Activated CD4-positive, alpha-beta T cell treated with anti-CD3 and anti-CD28 coated beads for 1 hour (primary cell): ENCODE measurements around the gene CCN2.

ENCODE experiments used
- DNase-seq: peaks from one replicate; pipeline ENCODE4 v3.0.0-alpha.2; 2020

Gene CCN2, protein sequence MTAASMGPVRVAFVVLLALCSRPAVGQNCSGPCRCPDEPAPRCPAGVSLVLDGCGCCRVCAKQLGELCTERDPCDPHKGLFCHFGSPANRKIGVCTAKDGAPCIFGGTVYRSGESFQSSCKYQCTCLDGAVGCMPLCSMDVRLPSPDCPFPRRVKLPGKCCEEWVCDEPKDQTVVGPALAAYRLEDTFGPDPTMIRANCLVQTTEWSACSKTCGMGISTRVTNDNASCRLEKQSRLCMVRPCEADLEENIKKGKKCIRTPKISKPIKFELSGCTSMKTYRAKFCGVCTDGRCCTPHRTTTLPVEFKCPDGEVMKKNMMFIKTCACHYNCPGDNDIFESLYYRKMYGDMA

DNA sequence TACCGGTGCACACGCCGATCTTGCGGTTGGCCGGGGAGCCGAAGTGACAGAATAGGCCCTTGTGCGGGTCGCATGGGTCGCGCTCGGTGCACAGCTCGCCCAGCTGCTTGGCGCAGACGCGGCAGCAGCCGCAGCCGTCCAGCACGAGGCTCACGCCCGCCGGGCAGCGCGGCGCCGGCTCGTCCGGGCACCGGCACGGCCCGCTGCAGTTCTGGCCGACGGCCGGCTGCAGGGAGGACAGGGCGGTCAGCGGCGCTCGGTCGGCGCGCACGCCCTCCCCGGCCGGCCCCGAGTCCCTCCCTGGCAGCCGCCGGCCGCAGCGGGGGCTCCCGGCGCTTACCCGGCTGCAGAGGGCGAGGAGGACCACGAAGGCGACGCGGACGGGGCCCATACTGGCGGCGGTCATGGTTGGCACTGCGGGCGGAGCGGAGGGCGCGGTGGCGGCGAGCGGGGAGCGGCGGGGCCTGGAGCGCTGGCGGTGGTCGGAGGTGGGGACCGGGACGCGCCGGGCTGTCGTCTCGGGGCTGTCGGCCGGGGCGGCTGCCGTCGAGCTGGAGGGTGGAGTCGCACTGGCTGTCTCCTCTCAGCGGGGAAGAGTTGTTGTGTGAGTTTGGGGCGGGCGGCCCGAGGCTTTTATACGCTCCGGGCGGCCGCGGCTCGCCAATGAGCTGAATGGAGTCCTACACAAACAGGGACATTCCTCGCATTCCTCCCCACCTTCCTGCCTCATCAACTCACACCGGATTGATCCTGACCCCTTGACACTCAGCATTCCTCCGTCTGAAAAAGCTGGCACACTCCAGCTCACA lies at the start of gene CCN2:
Gene CCN2, minus strand, starts transcription at position 606 of the 809 bp plus-strand sequence. Its CDS starts 200 bp downstream, at position 406.
- no peak for DNase-seq

DNA sequence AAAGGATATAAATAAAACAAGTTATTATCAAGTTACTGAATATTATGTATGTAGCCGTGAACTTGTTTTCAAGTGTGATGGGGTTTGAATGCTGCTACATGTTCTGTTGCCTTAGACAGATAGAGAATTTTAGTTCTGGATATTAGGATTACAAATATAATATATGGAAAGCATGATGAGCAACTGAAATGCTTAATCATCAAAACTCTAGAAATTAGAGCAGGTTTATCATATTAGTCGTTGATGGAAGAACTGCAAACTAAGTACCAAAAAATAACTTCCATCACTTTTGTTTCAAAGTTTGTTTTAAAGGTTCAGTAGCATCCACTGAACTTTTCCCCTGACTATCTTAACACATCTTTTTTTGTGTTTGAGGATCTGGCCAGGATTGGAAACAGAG lies 49.1 kb upstream of the CCN2 start:
- DNase-seq = no peak

DNA sequence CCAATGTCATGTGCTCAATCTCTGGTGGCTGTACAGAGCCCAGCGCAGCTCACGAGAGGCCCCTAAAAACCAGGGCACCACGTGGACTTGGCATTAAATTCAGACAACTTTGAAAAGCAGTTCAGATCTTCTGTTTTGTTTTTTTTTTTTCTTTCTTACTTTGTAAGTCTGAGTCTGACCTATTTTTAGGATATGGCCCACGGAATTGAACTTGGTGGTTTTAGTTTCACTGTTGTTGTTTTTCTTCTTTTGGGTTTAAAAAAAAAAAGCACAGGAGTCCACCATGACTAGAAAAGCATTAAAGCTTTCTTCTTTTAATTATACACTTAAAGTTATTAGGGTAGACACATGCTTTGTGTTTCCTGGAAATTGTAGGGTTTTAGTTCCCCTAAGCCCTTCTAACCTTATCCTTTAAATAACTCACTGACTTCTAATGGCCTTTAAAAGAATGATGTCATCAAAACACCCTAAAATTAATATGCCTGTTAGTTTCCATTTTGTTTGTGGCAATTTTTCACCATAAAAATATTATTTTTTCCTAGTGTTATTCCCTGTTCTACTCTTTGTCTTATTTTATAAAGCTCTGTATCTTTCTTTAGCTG lies 48.5 kb upstream of the CCN2 start:
- DNase-seq = no peak

DNA sequence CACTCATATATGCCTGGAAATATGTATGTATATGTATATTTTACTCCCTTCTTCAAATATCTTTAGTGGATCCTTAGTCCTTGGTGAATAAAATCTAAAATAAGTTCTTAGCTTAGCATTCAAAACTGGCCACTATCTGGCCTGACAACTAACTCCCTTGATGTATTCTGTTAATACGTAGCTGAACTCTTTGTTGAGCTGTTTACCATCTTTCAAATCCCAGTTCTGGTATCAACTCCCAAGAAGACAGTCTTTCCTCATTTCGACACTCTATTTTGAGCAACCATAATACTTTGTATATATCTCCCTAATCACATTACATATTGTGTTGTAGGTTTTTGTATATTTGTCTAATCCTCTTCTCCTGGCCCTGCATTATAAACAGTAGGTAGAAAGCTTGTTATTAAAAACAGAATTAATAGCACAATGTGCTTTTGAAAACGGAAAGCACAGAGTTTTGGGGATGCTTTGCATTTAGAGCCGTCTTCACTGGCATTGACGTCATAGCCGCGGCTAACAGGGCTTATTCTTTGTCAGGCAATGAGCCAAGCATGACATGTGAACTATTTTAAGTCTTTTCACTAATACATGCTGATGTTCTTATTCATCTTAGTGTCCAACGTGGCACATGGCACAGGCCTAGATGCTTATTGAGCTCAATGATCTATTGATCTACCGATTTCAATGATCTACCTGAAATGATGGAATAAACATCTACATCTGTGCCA lies 47.2 kb upstream of the CCN2 start:
- no peak for DNase-seq

DNA sequence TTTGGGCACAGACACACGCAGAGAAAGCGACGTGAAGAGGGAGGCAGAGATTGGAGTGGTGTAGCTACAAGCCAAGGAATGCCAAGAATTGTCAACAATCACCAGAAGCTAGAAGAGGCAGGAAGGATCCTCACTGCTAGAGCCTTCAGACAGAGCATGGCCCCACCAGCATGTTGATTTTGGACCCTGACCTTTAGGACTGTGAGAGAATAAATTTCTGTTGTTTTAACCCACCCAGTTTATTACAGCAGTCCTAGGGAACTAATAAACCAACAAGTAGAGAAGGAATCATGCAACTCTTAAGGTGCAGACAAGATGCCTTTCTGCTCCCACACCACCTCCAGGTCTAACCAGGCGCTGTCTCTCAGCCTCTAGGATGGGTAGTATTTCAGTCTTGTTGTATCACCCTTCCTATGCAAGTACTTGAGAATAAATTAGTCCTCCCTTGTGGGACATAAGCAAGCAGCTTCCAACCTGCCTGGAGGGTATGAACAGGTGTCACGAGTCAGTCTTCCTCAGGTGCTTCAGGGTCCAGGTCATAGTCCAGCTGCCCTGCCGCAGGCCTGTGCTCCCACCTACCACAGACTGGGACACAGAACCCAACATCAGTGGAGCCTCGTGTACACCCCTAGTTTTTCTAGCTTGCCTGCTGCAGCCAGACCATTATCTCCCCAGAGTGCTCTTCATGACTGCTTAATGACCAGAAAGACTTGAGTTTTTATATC lies 46.4 kb upstream of the CCN2 start:
- DNase-seq = no peak

DNA sequence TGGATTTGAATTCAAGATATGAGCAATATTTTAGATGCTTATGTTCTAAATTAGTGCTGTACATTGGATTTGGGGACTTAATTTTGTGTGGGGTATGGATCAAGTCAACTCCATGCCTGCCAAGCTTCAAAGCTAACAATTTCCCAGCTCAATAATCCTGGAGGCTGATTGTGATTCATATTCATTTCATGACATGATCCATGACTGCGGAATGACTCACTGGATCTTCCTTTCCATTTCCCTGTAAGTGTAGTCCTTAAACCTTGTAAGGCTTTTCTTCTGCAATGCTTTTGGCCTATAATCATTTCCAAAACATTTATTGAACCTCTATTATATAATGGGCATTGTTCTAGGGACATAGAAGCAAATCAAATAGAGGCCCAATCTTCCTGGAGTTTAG lies 44.7 kb upstream of the CCN2 start:
- no peak for DNase-seq

DNA sequence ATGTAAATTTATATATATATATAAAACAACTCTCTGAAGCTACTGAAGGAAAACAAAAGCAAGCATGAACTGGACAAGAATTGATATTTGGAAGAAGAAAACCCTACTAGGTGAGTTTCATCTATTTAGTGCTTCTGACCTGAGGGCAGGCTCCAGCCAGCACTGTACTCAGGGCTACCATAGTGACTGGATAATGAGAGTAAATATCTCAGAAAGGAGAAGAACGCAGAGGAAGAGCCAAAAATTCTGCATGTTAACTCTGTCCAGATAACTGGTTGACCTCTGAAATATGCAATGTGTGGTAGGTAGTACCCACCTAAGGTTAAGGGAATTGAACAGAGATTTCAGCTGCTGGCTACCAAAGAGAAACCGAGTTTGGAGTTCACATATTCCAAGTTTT lies 41.4 kb upstream of the CCN2 start:
- no peak for DNase-seq

DNA sequence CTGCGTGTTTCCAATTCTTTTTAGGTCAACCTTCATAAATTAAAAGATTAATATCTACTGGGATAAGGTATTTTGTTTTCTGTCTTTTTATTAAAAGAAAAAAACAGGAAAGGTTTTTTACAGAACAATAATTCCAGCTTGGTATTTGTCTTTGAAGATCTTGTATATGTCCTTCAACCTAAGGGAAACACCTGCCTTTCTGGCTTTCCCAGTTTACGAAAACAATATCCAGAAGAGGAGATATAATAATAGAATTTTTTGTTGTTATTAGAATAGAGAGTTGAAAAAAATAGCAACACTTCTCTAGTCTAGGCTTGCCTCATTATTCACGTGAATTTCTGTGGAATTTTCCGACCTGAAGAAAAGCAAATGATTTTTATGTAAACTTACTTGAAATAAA lies 37.9 kb upstream of the CCN2 start:
- DNase-seq = no peak

DNA sequence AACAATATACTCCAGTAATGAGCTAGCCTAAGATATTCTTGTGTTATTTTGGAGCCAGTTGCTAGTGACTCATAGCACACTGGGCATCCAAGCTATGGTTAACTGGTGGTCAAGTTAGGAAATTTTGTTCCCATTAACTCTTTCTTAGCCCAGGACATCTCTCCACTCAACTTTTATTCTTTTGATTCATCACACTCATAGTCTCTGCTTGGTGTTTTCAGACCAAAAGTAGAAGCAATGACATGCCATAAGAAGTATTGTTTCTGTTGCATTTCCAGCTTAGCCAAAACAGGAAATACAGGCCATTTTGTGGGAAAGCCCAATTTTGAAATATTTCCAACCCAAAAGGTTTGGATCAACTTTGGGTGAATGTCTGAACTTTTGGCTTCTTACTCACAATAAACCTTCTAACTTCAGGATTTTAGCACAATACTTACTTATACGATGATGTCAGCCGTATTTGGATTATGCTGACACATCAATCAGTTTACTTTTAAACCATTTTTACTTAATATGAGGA lies 31.6 kb upstream of the CCN2 start:
- no peak for DNase-seq

DNA sequence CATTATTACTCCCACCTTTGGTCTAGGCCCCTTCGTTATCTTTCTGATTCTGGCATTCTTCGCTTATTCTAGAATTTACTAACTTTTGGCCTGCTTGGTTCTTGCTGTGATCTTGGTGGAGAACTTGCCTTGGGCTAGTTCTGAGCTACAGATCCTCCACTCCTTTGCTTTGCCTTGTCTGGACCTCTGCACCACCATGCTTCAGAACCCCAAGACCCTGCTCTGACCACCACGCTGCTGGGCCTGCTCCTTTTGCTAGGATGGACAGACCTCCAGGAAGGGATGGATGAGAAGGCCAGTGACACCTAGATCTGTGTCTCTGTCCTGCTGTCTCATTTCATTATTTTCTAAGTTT lies 30.4 kb upstream of the CCN2 start:
- DNase-seq = no peak

DNA sequence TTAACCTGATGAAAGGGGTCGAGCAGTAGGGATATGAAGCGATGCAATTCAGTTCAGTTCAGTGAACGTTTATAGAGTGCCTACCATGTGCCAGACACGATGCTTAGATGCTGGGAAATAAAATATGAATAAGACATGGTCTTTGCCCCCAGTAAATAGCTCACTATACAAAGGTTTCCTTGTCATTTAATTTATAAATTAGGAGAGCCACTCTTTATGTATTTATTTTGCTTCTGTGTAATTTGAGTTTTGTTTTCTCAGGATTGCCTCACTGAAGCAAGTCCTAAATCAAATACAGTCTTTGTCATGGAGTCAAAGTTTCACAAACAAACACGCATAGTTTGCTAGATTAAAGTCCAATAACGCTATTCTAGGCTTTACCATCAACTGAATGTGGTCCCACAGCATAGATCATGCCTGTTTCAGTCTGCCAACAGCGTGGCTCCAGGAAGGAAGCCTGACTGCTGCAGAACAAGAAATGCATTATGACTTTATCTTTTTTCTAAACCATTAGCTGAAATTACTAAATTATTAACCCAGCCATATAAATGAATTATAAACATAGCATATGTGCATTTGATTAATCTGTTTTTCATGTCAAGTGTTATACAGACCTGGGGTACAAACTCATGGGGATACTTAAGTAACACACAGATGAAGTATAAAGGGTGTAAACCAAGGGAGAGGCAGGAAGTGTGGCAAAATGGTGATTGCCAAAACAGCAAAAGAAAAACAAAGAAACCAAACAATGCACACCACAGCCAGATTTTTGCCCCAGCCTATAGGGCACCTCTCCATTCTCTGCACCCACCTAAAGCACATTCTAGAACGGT lies 29.8 kb upstream of the CCN2 start:
- no peak for DNase-seq

DNA sequence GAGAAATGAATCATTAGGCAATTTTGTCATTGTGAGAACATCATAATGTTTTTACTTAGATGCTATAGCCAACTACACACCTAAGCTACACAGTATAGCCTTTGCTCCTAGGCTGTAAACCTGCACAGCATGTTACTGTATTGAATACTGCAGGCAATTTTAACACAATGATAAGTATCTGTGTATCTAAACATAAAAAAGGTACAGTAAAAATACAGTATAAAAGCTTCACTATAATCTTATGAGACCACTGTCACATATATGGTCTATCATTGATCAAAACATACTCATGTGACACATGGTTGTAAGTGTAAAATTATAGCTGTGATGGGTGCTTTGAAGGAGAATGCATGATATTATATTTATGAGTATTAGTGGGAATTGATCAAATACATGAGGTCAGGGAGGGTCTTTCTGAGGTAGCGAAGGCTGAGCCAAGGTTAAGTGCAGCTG lies 29.2 kb upstream of the CCN2 start:
- no peak for DNase-seq

DNA sequence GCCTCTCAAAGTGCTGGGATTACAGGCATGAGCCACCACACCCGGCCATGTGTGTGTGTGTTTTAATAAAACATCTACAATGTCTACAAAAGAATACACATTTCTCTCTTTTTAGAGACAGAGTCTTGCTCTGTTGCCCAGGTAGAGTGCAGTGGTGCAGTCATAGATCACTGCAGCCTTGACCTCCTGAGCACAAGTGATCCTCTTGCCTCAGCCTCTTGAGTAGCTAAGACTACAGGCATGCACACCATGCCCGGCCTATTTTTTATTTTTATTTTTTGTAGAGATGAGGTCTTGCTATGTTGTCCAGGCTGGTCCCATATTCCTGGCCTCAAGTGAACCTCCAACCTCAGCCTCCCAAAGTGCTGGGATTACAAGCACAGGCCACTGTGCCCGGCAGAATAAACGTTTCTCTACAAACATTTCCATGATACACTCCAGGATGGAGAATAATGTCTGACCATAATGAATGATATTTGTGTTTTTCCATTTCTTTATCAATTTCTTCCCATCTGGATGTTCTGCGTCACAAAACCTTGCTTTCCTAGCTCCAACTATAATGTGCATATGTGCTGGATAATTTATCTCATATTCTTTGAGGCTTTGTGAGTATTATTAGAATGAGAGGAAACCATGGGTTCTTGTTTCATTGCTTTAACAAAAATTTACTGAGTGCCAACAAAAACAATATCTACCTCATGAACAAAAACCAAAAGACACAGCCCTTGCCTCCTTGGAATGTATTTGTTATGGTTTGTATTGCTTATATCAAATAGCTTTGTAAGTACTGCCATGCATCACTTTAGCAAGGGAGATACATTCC lies 28.6 kb upstream of the CCN2 start:
- DNase-seq = no peak

DNA sequence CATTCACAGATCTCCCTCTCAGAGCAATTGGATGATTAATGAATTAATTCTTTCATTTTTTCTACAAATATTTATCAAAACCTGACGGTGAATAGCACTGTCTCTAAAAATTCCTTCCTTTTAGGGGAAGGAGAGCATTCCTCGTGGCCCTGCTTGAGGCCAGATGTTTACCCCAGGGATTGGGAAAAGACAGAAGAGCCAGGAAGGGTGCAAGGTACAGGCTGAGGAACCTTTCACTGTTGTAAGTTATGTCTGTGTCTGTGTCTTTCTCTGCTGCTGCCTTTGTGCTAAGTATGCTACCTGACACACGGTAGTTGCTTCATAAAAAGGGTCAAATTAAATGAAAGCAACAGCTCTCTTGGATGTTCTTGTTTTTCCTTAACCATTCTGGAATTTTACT lies 27.4 kb upstream of the CCN2 start:
- no peak for DNase-seq

DNA sequence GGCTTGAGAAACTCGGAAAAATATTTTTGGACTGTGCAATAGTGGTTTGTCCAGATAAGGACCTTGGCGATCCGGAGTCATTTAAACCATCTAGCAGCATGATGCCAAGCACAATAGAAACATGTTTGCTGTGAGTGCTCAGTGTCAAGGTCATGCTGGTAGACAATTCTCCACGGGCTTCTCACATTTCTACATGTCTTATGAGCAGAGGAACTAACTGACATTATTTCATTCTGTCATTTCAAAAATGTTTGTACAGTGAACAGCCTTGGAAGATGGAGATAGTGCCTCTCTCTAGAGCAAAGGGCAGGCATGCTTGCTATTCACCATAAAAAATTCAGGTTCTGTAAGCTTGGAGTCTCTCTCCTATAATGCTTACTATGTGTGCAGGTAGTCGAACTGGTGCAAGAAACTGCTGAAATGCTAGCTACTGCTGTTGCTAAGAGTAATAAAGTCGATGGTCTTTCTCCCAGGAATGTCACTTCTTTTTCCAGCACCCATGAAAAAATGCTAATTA lies 25.4 kb upstream of the CCN2 start:
- no peak for DNase-seq

DNA sequence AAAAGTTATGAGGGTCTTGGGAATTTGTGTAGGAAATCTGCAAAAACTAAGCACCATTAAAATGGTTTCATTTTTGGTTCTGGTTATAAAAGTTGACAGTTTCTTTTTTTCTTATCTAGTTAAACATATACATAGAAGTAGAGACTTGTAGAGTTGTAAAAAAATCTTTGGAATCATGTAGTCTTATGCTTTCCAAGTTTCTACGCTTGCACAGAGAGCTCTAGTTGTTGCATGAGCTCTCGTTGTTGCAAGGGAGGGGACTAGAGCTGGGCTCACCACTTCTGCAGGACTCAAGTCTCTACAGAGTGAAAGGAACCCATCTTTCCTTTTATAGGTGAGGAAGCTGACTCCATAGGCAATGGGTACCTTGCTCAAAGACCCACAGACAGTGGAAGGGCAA lies 21.6 kb upstream of the CCN2 start:
- no peak for DNase-seq

DNA sequence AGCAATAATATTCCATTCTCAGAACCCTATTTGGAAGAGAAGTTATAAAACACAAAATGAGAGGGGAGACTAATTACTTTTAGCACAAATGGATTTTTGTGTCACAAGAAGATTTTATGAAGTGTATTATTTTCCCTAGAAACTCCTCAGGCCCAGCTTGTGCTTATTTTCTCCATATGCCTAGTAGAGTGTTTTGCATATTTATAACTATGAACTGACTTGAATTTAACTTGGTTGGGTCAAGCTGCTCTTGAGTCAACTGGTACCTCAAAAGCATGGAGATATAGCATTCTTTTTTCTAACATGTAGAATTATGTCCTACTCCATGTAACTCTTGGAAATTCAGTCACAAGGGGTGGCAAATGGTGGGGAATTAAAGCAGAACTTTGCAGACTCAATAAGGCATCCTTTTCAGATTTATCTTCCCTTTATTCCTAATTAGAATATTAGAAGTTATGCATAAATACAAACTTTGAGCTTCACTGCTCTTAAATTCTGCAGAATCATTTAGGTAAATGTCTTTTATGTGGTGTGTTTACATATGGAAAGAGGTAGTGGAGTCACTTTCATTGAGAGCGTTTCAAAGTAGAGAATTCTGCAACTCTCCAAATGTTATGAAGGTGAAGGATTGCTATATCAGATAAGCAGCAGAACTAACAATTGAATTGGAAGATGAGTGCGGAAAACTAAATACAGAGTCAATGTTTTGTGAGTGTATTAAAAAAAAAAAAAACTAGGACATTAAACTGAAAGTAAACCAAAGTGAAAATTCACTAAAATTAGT lies 19.1 kb upstream of the CCN2 start:
- no peak for DNase-seq

DNA sequence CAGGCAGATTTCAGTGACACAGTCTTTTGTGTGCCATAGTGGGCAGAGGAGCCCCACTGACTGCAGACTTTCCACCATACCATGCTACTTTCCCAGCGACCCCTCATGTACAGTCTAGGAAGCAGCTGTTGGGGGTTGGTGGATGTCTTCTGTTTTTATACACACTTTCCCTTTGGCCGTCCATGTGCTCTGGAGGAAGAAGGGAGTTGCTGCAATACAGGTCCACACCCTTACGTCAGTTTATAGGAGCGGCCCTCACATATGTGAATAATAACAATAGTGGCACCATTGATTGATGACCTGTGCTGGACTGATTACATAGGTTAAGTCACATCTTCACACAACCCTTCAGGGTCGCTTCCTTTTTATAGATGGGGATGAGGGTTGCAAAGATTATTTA lies 17.5 kb upstream of the CCN2 start:
- DNase-seq = no peak

DNA sequence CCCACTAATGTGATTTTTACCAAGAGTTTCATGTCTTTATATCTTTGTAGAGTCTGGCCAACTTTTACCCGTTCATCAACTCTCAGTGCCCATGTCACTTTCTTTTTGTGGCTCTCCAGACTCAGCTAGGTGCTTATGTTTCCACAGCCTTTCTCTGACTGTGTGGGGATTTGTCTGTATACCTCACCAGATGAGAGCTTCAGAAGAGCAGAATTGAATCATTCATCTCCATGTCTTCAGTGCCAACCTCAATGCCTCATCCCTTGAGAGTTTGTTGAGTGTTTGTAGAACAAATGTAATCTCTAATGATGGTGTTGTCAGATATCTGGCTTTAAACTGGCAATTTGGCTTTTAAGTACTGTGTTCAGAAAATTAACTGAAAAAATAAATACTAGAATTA lies 16.8 kb upstream of the CCN2 start:
- no peak for DNase-seq
